NCI-H187 (cell line): ENCODE results near the gene ASIC2.
A peak's percentile ranks its signal among the peaks of the same experiment; 100 is the strongest.

Experiments used
- DNase-seq, 2 experiments: peaks; one replicate each; lab custom pipeline; 2025; lab: John Stamatoyannopoulos, UW

ASIC2 gene

GRCh38 chr17:33288954-33289353 is 4.1 kb downstream of the ASIC2 start:
- DNase-seq, result no peak

GRCh38 chr17:33287096-33287725 is 5.9 kb downstream of the ASIC2 start:
- DNase-seq, result no peak

- no peak for DNase-seq
Measured at GRCh38 chr17:33285413-33285812, 7.7 kb downstream of the ASIC2 start.

GRCh38 chr17:33284022-33284421 is 9.1 kb downstream of the ASIC2 start:
- DNase-seq, result no peak

- no peak for DNase-seq
Measured at GRCh38 chr17:33280162-33280943, 12.7 kb downstream of the ASIC2 start.

- DNase-seq, result no peak
Measured at GRCh38 chr17:33277436-33278100, 15.5 kb downstream of the ASIC2 start.

GRCh38 chr17:33273743-33274410 is 19.2 kb downstream of the ASIC2 start:
- DNase-seq, result no peak

- no peak for DNase-seq
Measured at GRCh38 chr17:33273271-33273670, 19.8 kb downstream of the ASIC2 start.

- no peak for DNase-seq
Measured at GRCh38 chr17:33272438-33272837, 20.7 kb downstream of the ASIC2 start.

GRCh38 chr17:33269337-33270060 is 23.6 kb downstream of the ASIC2 start:
- DNase-seq, result no peak

- DNase-seq, result no peak
Measured at GRCh38 chr17:33267851-33268548, 25.1 kb downstream of the ASIC2 start.

- DNase-seq, result no peak
Measured at GRCh38 chr17:33267271-33267790, 25.8 kb downstream of the ASIC2 start.

GRCh38 chr17:33266611-33267010 is 26.5 kb downstream of the ASIC2 start:
- DNase-seq, result no peak

- DNase-seq, result no peak
Measured at GRCh38 chr17:33266116-33266515, 27.0 kb downstream of the ASIC2 start.

- DNase-seq, result no peak
Measured at GRCh38 chr17:33263396-33263795, 29.7 kb downstream of the ASIC2 start.

GRCh38 chr17:33262266-33263123 is 30.6 kb downstream of the ASIC2 start:
- DNase-seq, result no peak

- no peak for DNase-seq
Measured at GRCh38 chr17:33261820-33262219, 31.3 kb downstream of the ASIC2 start.

- DNase-seq, result peak; percentile 76 to 88
Measured at GRCh38 chr17:33260638-33261037, 32.5 kb downstream of the ASIC2 start.

- no peak for DNase-seq
Measured at GRCh38 chr17:33258296-33258695, 34.8 kb downstream of the ASIC2 start.

GRCh38 chr17:33245183-33245582 is 47.9 kb downstream of the ASIC2 start:
- DNase-seq, result no peak
